Measurements from ENCODE around the gene DUSP5.

The DUSP5 gene

GRCh38 chr10:110490640-110491039, 7.1 kb upstream of the DUSP5 start:
- TF ChIP-seq, protein P1, sequence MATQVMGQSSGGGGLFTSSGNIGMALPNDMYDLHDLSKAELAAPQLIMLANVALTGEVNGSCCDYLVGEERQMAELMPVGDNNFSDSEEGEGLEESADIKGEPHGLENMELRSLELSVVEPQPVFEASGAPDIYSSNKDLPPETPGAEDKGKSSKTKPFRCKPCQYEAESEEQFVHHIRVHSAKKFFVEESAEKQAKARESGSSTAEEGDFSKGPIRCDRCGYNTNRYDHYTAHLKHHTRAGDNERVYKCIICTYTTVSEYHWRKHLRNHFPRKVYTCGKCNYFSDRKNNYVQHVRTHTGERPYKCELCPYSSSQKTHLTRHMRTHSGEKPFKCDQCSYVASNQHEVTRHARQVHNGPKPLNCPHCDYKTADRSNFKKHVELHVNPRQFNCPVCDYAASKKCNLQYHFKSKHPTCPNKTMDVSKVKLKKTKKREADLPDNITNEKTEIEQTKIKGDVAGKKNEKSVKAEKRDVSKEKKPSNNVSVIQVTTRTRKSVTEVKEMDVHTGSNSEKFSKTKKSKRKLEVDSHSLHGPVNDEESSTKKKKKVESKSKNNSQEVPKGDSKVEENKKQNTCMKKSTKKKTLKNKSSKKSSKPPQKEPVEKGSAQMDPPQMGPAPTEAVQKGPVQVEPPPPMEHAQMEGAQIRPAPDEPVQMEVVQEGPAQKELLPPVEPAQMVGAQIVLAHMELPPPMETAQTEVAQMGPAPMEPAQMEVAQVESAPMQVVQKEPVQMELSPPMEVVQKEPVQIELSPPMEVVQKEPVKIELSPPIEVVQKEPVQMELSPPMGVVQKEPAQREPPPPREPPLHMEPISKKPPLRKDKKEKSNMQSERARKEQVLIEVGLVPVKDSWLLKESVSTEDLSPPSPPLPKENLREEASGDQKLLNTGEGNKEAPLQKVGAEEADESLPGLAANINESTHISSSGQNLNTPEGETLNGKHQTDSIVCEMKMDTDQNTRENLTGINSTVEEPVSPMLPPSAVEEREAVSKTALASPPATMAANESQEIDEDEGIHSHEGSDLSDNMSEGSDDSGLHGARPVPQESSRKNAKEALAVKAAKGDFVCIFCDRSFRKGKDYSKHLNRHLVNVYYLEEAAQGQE (IDR thresholded peaks at IDR 0.05; ENCODE audit: low read depth) = no peak
- TF ChIP-seq RAD21 (IDR thresholded peaks at IDR 0.05; ENCODE audit: low read depth) (no peak), TEAD4 (IDR thresholded peaks at IDR 0.05) (no peak), NFIC (IDR thresholded peaks at IDR 0.05) (no peak), EGR1 (IDR thresholded peaks at IDR 0.05) (no peak), YY1 (IDR thresholded peaks at IDR 0.05; ENCODE audit: low read depth) (no peak), FOXM1 (IDR thresholded peaks at IDR 0.05; ENCODE audit: borderline replicate concordance, low read depth) (no peak), EP300 (IDR thresholded peaks at IDR 0.05; ENCODE audit: borderline replicate concordance) (no peak), CEBPB (IDR thresholded peaks at IDR 0.05) (no peak), TCF12 (IDR thresholded peaks at IDR 0.05; ENCODE audit: low read depth) (no peak), CREB1 (IDR thresholded peaks at IDR 0.05; ENCODE audit: low read depth) (no peak), MAX (IDR thresholded peaks at IDR 0.05) (no peak), ZBTB7A (IDR thresholded peaks at IDR 0.05; ENCODE audit: low read depth) (no peak)
- TF ChIP-seq, protein P2, sequence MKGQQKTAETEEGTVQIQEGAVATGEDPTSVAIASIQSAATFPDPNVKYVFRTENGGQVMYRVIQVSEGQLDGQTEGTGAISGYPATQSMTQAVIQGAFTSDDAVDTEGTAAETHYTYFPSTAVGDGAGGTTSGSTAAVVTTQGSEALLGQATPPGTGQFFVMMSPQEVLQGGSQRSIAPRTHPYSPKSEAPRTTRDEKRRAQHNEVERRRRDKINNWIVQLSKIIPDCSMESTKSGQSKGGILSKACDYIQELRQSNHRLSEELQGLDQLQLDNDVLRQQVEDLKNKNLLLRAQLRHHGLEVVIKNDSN (IDR thresholded peaks at IDR 0.05) = no peak

DNA sequence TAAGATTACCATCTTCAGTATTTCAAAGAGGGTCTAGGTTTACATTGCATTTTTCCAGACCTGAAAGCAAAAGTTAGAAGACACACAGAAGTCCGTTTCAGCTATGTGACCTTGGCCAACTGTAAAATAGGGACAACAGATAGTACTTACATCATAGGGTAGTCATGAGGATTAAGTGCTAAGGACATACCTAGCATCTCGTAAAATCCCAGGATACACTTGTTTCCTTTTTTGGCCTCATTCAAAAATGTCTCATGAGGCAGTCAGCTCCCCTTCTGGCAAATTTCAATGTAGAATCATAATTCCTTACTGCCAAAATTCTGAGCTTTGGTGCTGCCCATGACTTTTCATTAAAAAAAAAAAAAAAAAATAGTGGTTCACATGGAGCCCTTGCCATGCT, 6.4 kb upstream of the DUSP5 start:
- TF ChIP-seq EP300 (IDR thresholded peaks at IDR 0.05; ENCODE audit: borderline replicate concordance) (no peak), CREB1 (IDR thresholded peaks at IDR 0.05; ENCODE audit: low read depth) (no peak), EGR1 (IDR thresholded peaks at IDR 0.05) (no peak), TEAD4 (IDR thresholded peaks at IDR 0.05) (no peak), NFIC (IDR thresholded peaks at IDR 0.05) (no peak), FOXM1 (IDR thresholded peaks at IDR 0.05; ENCODE audit: borderline replicate concordance, low read depth) (no peak), TAF1 (IDR thresholded peaks at IDR 0.05; ENCODE audit: low read depth) (no peak), CEBPB (IDR thresholded peaks at IDR 0.05) (no peak), TCF12 (IDR thresholded peaks at IDR 0.05; ENCODE audit: low read depth) (no peak), RAD21 (IDR thresholded peaks at IDR 0.05; ENCODE audit: low read depth) (no peak), ZBTB7A (IDR thresholded peaks at IDR 0.05; ENCODE audit: low read depth) (no peak), MAX (IDR thresholded peaks at IDR 0.05) (no peak), YY1 (IDR thresholded peaks at IDR 0.05; ENCODE audit: low read depth) (no peak)
- TF ChIP-seq, protein P2 (IDR thresholded peaks at IDR 0.05) = no peak
- TF ChIP-seq, protein P1 (IDR thresholded peaks at IDR 0.05; ENCODE audit: low read depth) = no peak

DNA sequence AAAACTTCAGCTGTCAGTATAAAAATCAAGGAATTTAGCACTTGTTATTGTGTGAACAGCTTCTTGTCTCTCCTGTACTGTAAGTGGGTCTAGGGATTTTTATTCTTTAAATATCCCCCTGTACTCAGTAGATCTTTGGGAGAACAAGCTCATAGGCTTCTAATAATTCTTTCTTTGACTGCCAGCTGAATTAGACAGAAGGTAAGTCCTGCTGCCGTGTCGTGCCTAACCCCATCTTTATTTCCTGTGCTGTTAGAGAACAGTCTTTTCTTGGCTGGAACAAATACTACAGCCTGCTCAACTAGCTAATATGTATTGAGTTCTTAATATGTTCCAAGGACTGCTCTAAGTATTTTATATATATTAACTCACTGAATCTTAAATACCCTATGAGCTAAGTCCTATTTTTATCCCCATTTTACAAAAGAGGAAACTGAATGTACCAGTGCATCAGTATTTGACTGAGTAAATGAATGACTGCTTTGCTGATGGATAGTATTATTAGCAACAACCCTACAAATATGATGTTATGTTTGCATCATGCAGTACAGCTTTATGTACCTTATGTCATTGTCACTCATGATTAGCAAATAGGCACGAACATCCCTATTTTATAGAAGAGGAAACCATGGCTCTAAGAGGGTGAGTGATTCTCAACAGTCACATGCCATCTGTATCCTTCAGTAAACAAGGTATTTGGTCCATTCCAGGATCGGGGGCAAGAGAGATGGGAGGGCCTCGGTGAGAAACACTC, 5.5 kb upstream of the DUSP5 start:
- no peak for TF ChIP-seq EGR1 (IDR thresholded peaks at IDR 0.05)
- TF ChIP-seq YY1 (IDR thresholded peaks at IDR 0.05; ENCODE audit: low read depth) = no peak
- no peak for TF ChIP-seq MAX (IDR thresholded peaks at IDR 0.05)
- no peak for TF ChIP-seq CEBPB (IDR thresholded peaks at IDR 0.05)
- no peak for TF ChIP-seq FOXM1 (IDR thresholded peaks at IDR 0.05; ENCODE audit: borderline replicate concordance, low read depth)
- TF ChIP-seq, protein P2 (IDR thresholded peaks at IDR 0.05) = no peak
- TF ChIP-seq RAD21 (IDR thresholded peaks at IDR 0.05; ENCODE audit: low read depth) = no peak
- no peak for TF ChIP-seq TCF12 (IDR thresholded peaks at IDR 0.05; ENCODE audit: low read depth)
- TF ChIP-seq TEAD4 (IDR thresholded peaks at IDR 0.05) = no peak
- TF ChIP-seq EP300 (IDR thresholded peaks at IDR 0.05; ENCODE audit: borderline replicate concordance) = no peak
- TF ChIP-seq, protein P1 (IDR thresholded peaks at IDR 0.05; ENCODE audit: low read depth) = no peak
- TF ChIP-seq ZBTB7A (IDR thresholded peaks at IDR 0.05; ENCODE audit: low read depth) = no peak
- TF ChIP-seq CREB1 (IDR thresholded peaks at IDR 0.05; ENCODE audit: low read depth) = no peak
- no peak for TF ChIP-seq TAF1 (IDR thresholded peaks at IDR 0.05; ENCODE audit: low read depth)
- no peak for TF ChIP-seq NFIC (IDR thresholded peaks at IDR 0.05)

Data from Ishikawa (cell line).